ENCODE results near the gene SPAG7.

Gene SPAG7

DNA sequence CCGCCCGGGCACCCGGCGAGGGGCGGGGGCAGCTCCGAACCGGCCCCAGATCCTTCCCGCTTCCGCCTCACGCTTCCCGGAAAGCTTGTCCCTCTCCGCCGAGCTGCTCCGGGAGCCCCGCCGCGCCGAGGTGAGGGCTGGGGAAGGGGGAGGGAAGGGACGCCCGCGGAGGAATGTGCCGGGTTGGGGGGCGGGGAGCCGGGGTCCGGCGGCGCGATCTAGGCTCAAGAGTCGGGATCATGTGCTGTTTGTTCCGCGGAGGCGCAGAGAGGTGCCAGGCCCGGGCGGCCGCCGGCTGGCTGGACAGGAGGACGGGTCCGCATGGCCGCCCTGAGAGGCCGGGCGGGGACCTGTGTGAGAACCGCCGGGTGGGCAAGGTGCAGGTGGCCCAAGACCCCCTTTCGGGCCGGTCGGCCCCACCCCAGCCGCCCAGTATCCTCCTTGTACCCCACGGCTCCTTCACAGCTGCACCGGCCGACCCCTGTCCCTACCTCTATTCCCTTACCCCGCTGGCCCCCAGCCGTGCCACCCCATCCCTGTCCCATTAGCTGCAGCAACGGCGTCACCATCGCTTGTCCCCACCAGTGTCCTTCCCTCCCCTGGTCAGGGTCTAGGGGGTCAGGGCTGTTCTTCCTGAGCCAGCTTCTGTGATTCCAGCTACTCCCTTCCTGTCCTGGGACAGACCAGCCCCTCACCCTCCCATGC lies 30.6 kb upstream of the SPAG7 start:
- no peaks in the 10 kb centered on the region for H3K27me3 ChIP-seq
- TF ChIP-seq Cebpa-rat (IDR thresholded peaks at IDR 0.05) = no peak
- peaks cover 26% of the 10 kb centered on the region for H3K36me3 ChIP-seq
- H3K27ac ChIP-seq = peak overlapping the region; percentile 89
- H3K9me3 ChIP-seq = no peaks in the 10 kb centered on the region
- H3K4me2 ChIP-seq = peak overlapping the region; percentile 99
- H3K9ac ChIP-seq = peak overlapping the region; percentile 88
- H3K4me1 ChIP-seq = peaks cover 31% of the 10 kb centered on the region
- H4K20me1 ChIP-seq = peaks cover 19% of the 10 kb centered on the region
- peak overlapping the region; percentile 92 for H3K4me3 ChIP-seq

DNA sequence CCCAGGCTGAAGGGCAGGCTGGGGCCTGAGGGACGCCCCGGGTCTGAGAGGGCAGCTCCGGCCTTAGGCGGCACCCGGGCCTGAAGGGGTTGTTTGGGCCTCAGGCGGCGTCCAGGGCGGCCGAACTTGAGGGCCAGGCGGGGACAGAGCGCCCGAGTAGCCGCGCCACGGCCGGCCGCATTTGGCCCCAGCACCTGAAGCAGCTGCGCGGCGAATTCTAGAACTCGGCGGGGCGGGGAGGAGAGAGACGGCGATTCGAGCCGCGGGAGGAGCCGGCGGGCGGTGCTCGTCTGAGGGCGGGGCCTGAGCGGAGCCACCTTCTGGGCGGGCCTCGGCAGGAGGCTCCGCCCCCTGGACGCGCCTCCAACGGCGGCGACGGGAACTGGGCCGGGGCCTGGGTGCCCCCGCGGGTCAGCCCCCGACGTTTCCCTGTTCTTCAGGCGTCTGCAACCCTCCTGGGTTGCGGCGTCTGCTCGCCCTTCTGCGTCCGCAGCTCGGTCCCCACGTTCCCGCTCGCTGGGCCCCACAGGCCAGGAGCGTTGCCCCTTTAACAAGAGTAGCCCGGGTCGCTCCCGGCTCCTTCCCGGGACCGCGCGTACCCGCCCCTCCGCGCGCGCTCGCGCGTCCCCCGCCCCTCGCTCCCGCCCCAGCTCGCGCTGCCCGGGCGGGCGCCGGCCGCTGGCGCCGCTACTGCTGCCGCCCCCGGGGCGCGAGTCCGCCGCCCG lies 29.8 kb upstream of the SPAG7 start, which contains the start of the genes INCA1 and KIF1C:
TSS of gene INCA1 (minus strand) at position 221 of the 725 bp plus-strand sequence. CDS start 3,085 bp downstream, outside the sequence.
TSS of gene KIF1C (plus strand) at position 649 of the 725 bp plus-strand sequence. CDS start 2,297 bp downstream, outside the sequence.
- Histone ChIP-seq H3K9ac (peak within 1 kb of the TSS; percentile 88), H3K4me3 (peak within 1 kb of the TSS; percentile 92), H3K9me3 (no peaks in the 10 kb centered on the region), H3K4me2 (peak within 1 kb of the TSS; percentile 99), H3K36me3 (peaks cover 19% of the 10 kb centered on the region), H3K27me3 (no peaks in the 10 kb centered on the region), H4K20me1 (peaks cover 19% of the 10 kb centered on the region), H3K4me1 (peaks cover 31% of the 10 kb centered on the region), H3K27ac (peak within 1 kb of the TSS; percentile 89)
- no peak for TF ChIP-seq Cebpa-rat (IDR thresholded peaks at IDR 0.05)

DNA sequence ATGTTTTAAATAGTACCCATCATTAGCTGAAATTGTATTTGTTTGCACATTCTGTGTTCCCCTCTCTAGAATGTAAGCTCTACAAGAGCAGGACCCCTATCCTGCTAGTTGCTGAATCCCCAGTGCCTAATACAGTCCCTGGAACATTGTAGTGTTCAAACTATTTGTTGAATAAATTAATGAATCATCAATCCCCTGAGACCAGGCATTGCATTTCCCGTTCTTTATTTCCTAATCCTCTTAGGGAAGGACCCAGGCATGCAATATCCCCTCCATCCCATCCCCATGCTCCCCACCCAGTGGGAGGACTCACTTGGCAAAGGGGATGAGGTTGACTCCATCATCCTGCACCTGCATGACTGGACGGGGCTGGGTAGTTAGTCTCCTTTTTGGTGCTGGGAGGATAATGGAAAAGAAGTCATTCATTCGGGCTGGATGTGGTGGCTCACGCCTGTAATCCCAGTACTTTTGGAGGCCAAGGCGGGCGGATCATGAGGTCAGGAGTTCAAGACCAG lies 26.5 kb upstream of the SPAG7 start:
- Histone ChIP-seq H3K27ac (no peak overlapping the region), H4K20me1 (peaks cover 6% of the 10 kb centered on the region; the same call in 1 of the 2 replicates), H3K36me3 (no peaks in the 10 kb centered on the region), H3K4me2 (no peak overlapping the region), H3K9ac (no peak overlapping the region), H3K9me3 (no peaks in the 10 kb centered on the region), H3K4me1 (peaks cover 27% of the 10 kb centered on the region), H3K4me3 (no peak overlapping the region), H3K27me3 (no peaks in the 10 kb centered on the region)
- no peak for TF ChIP-seq Cebpa-rat (IDR thresholded peaks at IDR 0.05)

DNA sequence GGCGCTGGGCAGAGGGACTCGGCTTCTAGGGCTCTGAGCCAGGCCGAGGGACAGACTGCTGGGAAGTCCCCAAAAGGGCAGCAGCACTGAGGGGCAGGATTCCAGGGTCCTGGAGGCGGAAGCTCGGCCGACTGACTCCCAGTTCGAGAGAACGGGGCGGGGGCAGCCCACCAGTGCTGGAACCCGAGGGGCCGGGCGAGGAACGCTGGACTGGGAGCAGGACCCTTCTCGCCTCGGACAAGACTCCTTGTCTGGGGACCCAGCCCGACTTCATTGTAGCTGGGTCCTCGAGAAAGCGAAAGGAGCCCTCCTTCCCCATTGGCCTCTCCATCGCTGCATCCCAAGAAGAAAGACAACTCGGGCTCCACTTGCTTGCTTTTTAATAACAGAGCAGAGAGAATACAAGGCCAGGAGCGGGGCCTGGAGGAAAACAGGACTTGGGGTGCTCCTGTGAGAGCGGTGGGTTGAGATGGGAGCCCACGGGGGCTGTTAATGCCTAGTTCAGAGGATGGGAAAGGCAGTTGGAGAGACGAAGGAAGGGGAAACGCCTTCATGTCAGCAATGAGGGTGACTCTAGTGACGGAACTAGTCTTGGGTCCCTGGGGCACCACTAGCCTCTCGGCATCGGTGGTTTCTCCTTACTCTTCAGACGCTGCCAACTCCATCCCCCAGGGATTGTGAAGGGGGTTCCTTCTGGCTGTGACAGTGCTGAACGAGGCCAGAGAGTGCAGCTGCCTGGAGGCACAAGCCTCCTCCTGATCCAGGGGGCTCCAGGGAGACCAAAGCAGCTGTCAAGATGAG lies 20.4 kb upstream of the SPAG7 start:
- H4K20me1 ChIP-seq = 0 out of 2 replicates have a peak, but pooled peaks cover 6% of the 10 kb centered on the region
- H3K36me3 ChIP-seq = peaks cover under 1% of the 10 kb centered on the region; the same call in 1 of the 2 replicates
- peaks cover 50% of the 10 kb centered on the region for H3K4me1 ChIP-seq
- peak overlapping the region; percentile 94 for H3K27ac ChIP-seq
- H3K27me3 ChIP-seq = no peaks in the 10 kb centered on the region
- peak overlapping the region; percentile 89 for H3K4me3 ChIP-seq
- H3K9ac ChIP-seq = peak overlapping the region; percentile 89
- H3K9me3 ChIP-seq = no peaks in the 10 kb centered on the region
- TF ChIP-seq Cebpa-rat (IDR thresholded peaks at IDR 0.05) = no peak
- peak overlapping the region; percentile 98 for H3K4me2 ChIP-seq

DNA sequence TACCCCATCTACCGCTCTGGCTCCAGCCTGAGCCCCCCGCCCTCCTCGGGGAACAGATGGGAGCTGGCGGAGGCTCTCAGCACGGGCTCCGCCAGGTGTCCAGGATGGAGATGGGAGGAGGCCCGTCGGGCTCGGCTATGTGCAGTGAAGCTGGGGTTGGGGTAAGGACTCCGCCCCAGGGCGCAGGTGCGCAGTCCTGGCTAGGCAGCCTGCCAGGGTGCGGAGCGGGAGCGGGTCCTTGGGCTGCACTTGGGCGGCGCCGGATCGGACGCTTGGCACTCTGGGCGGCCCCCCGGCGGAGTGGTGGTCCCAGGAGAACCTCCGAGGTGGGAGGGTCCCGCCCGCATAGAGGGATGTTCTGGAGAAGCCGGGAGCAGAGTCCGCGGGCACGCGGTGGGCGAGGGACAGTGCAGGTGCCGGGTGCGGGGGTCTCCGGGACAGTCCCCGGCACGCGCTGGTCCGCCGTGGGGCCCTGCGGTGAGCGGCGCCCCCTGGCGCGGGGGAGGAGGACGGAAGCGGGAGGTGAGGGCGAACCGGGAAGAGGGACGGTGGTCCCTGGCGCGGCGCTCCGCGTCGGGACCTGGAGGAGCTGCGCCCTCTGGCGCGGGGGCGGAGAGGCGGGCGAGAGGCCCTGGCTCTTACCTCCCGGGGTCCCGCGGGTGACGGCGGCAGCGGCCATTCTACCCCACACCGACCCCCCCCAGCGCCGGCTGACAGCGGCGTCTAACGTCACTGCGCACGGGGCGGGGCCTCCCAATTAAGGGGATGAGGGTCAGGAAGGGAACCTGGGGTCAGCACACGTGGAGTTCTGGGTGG lies 19.5 kb upstream of the SPAG7 start, which contains the start of gene CAMTA2:
TSS of gene CAMTA2 (minus strand) at position 725 of the 816 bp plus-strand sequence. CDS start 1,453 bp downstream, outside the sequence.
- Histone ChIP-seq H3K9ac (peak within 1 kb of the TSS; percentile 89), H3K4me1 (peaks cover 50% of the 10 kb centered on the region), H3K4me3 (peak within 1 kb of the TSS; percentile 89), H3K36me3 (peaks cover 8% of the 10 kb centered on the region), H3K4me2 (peak within 1 kb of the TSS; percentile 98), H3K9me3 (no peaks in the 10 kb centered on the region), H3K27me3 (no peaks in the 10 kb centered on the region), H3K27ac (peak within 1 kb of the TSS; percentile 94), H4K20me1 (0 out of 2 replicates have a peak, but pooled peaks cover 6% of the 10 kb centered on the region)
- TF ChIP-seq Cebpa-rat (IDR thresholded peaks at IDR 0.05) = no peak

DNA sequence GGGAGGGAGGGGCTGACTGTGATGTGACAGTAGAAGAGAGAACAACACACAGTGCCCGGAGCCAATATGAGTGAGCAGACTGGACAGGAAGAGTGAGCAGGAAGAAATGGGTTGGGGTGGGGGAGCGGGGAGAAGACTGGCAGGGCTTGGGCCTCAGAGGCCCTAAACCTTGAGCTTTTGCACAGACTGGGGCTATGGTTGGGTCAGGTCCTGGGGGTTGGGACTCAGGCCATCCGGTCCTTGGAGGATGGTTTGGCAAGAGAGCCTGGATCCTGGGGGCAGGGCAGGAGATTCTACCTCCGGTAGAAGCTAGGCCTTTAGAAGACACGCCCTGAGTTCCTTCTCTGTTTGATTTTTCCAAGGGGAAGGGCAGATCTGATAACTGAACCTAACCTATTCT lies 18.8 kb upstream of the SPAG7 start:
- no peak for TF ChIP-seq Cebpa-rat (IDR thresholded peaks at IDR 0.05)
- Histone ChIP-seq H3K4me2 (peak overlapping the region; percentile 98), H3K27me3 (no peaks in the 10 kb centered on the region), H3K9ac (peak overlapping the region; percentile 89), H4K20me1 (0 out of 2 replicates have a peak, but pooled peaks cover 6% of the 10 kb centered on the region), H3K27ac (peak overlapping the region; percentile 94), H3K4me1 (peaks cover 52% of the 10 kb centered on the region), H3K36me3 (peaks cover 14% of the 10 kb centered on the region), H3K4me3 (peak overlapping the region; percentile 89), H3K9me3 (no peaks in the 10 kb centered on the region)

DNA sequence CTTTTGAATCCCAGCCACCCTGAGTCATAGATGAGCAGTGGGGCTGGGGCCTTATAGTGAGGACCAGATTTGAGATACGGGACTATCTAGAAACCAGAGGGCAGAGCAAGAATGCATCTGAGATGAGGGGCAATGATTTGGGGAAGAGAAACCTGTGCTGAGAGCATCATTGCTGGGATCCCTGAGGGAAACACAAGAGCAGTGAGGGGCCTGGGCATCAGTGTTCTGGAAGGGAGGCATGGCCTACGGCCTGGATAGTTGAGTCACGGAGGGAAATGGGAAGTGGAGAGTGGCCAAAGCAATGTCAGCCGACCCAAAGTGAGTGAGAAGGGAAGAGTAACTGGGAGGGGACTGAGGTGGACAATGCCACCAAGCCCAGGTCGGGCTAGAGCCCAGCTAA lies 14.7 kb upstream of the SPAG7 start:
- Histone ChIP-seq H3K4me2 (no peak overlapping the region), H3K9ac (no peak overlapping the region), H3K4me3 (no peak overlapping the region), H4K20me1 (no peaks in the 10 kb centered on the region), H3K27ac (no peak overlapping the region), H3K36me3 (peaks cover 46% of the 10 kb centered on the region), H3K4me1 (peaks cover 56% of the 10 kb centered on the region), H3K27me3 (no peaks in the 10 kb centered on the region), H3K9me3 (no peaks in the 10 kb centered on the region)
- no peak for TF ChIP-seq Cebpa-rat (IDR thresholded peaks at IDR 0.05)

DNA sequence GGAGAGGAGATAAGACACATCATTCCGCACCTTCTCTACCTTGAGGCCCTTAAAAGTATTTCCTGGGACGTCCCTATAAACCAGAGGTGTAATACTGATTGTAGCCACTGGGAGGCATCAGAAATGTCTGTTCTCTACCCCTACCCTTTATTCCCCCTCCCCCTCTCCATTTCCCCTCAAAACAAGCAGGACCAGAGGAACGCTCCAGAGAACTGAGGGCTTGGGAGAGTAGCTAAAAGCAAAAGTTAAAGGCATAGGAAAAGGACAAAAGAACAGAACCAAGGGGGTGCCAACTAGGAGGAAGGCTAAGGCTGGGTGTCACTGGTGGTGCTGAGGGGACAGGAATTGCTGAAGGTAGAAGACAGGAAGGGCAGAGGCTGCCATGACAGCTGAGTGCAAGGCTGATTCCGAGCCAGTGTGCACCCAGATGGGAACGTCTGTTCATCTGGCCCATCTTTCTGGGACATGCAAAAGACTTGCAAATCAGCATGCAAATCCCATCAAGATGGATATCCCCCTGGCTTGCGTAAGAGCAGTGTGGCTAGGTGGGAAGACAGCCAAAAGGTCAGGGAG lies 13.1 kb upstream of the SPAG7 start:
- Histone ChIP-seq H3K4me3 (no peak overlapping the region), H3K4me2 (peak overlapping the region; percentile 50), H3K27me3 (no peaks in the 10 kb centered on the region), H3K9me3 (no peaks in the 10 kb centered on the region), H4K20me1 (no peaks in the 10 kb centered on the region), H3K9ac (no peak overlapping the region), H3K27ac (peak overlapping the region; percentile 5; the same call in 1 of the 2 replicates), H3K36me3 (peaks cover 59% of the 10 kb centered on the region), H3K4me1 (peaks cover 44% of the 10 kb centered on the region)
- TF ChIP-seq Cebpa-rat (IDR thresholded peaks at IDR 0.05) = no peak
